OCI-LY3 (cell line): ENCODE data around the gene ASTN2.

ENCODE experiments used
- CTCF ChIP-seq: fragments of 200-600, 300-600 bp; sonication (generic); IDR thresholded peaks from 2 replicates; pipeline ENCODE4 v1.5.1; 2014; ENCODE audit warnings: antibody characterized with exemption, low read length, low read depth
- EZH2phosphoT487 ChIP-seq: fragments of 200-600 bp; shearing (Covaris generic); IDR thresholded peaks from 2 replicates; pipeline ENCODE4 v1.6.1; 2018; ENCODE audit warnings: antibody characterized with exemption, mixed run types, low read depth

GRCh38 chr9:117046666-117047327 lies 368.1 kb downstream of the ASTN2 start:
- peak; percentile 34 for TF ChIP-seq CTCF
- TF ChIP-seq EZH2phosphoT487 = no peak
